Body of pancreas (tissue), 4 donors: ENCODE results near the gene GPR141. TPM values are rescaled to one million over a fixed set of nuclear protein-coding genes. Genes with fewer than 3 reads are reported as not detected.
A peak's percentile ranks its signal among the peaks of the same experiment; 100 is the strongest.

Experiments
- ATAC-seq: fragments of 150-250 bp; one replicate; pipeline ENCODE4 v1.9.1; 2016
- DNase-seq, 4 donors: peaks; one replicate each; pipeline ENCODE4 v3.0.0-alpha.2; 2019
- H3K27ac ChIP-seq, 4 donors: fragments of 200-600 bp; sonication (generic); 1 replicate in 3 of 4; 2 replicates in 1 of 4; pipeline versions ENCODE4 v1.5.1 to v1.6.1; 2016 to 2019; ENCODE audit warnings: mild to moderate bottlenecking in 1 of 4, mixed read lengths in 1 of 4, moderate library complexity in 1 of 4
- H3K27me3 ChIP-seq, 2 donors: fragments of 200-600 bp; sonication (generic); one replicate each; pipeline ENCODE4 v1.6.0; 2016; ENCODE audit warnings: mild to moderate bottlenecking in 1 of 2
- H3K36me3 ChIP-seq, 2 donors: fragments of 200-600 bp; sonication (generic); replicated peaks in 1 of 2; 2 replicates each; pipeline ENCODE4 v1.5.1; 2016; ENCODE audit warnings: low read depth in 2 of 2; ENCODE audit not compliant: insufficient read depth in 1 of 2
- H3K4me1 ChIP-seq: fragments of 200-600 bp; sonication (generic); one replicate; pipeline ENCODE4 v1.6.0; 2016
- H3K4me3 ChIP-seq, 2 donors: fragments of 200-600 bp; sonication (generic); 1 replicate in 1 of 2; 2 replicates in 1 of 2; pipeline ENCODE4 v1.5.1; 2016 to 2019
- H3K9me3 ChIP-seq, 3 donors: fragments of 200-600 bp; sonication (generic); 1 replicate in 2 of 3; 2 replicates in 1 of 3; pipeline ENCODE4 v1.5.1; 2016
- CTCF ChIP-seq, 7 experiments: fragments of 450-650 bp in 4 of 7; fragments of 200-600 bp in 3 of 7; sonication (generic) in 3 of 7; IDR thresholded peaks; one replicate each; pipeline ENCODE4 v1.5.1; 2016 to 2019; ENCODE audit warnings: antibody characterized with exemption in 7 of 7
- POLR2A ChIP-seq, 3 donors: fragments of 450-650 bp; IDR thresholded peaks; one replicate each; pipeline ENCODE4 v1.6.1; 2016; ENCODE audit warnings: antibody characterized with exemption in 3 of 3, mild to moderate bottlenecking in 2 of 3
- WGBS, 2 donors: methylation state at CpG; one replicate each; pipeline ENCODE4 v1.1.5; 2017; 5-methylcytosine and 5-hydroxymethylcytosine counted together
- intact Hi-C: fragments of 100-400 bp; cut with DNase I; formaldehyde crosslinking; loops from one replicate; pipeline ENCODE4 v1.15.1; 2023
- total RNA-seq, 2 donors: library from RNA; depleted of rRNA; stranded (reverse); fragments of >200 nt; gene quantifications; one replicate each; pipeline ENCODE4 v1.1.0, GENCODE V29; 2016

The GPR141 gene
- total RNA-seq, result 1 to 10 TPM in 1 of 2 donors, not detected in 1; 6.3 TPM

- peak in 1 of 4 donors; percentile 42 for DNase-seq
- H3K27ac ChIP-seq, result peak within 1 kb of the TSS in 1 of 4 donors; percentile 7
- H3K36me3 ChIP-seq, result no peaks in the 10 kb centered on the region
- TF ChIP-seq POLR2A (IDR thresholded peaks at IDR 0.05) (no peak), CTCF (IDR thresholded peaks at IDR 0.05) (no peak)
- 42 to 53% methylated on average over 2 of the region's 2 CpGs for WGBS, 2 donors
- no peak within 1 kb of the TSS for H3K4me3 ChIP-seq
- intact Hi-C loops, result no loop called here
- no peaks in the 10 kb centered on the region for H3K4me1 ChIP-seq
- no peaks in the 10 kb centered on the region for H3K9me3 ChIP-seq
- ATAC-seq, result no peak
- no peaks in the 10 kb centered on the region for H3K27me3 ChIP-seq
These were observed at the start of gene GPR141 for GRCh38 chr7:37683246-37684120. GPR141 (plus strand) TSS chr7:37683766; CDS start chr7:37740394, 56,628 bp downstream.

DNA sequence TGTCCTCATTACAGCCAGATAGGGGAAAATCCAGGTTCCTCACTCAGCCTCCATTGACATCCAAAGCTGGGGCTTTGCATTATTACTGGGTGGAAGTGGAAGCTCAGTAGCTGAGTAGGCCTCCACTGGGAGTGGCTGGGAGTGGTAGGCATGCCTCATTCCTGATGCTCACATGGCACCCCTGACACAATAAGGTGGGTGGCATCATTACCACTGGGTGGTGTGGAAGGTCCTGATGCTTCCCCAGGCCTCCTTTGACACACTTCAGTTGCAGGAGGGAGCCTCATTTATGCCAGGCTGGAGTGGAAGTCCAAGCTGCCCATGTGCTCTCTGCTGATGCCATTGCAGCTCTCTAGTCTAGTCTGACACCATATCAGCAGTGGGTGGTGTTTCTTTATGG lies 48.2 kb upstream of the GPR141 start:
- DNase-seq (no peak), ATAC-seq (no peak)
- TF ChIP-seq CTCF (IDR thresholded peaks at IDR 0.05) (no peak), POLR2A (IDR thresholded peaks at IDR 0.05) (no peak)

GRCh38 chr7:37642028-37642540 lies 41.5 kb upstream of the GPR141 start:
- DNase-seq (no peak), ATAC-seq (no peak)
- Histone ChIP-seq H3K36me3 (no peaks in the 10 kb centered on the region), H3K27me3 (no peaks in the 10 kb centered on the region), H3K27ac (no peak overlapping the region), H3K4me3 (no peak overlapping the region), H3K9me3 (no peaks in the 10 kb centered on the region), H3K4me1 (no peaks in the 10 kb centered on the region)
- 70 to 90% methylated on average over 6 of the region's 6 CpGs for WGBS, 2 donors
- TF ChIP-seq POLR2A (IDR thresholded peaks at IDR 0.05) (no peak), CTCF (IDR thresholded peaks at IDR 0.05) (no peak)
- intact Hi-C loops, result no loop called here

More for the DNA sequence above, 48.2 kb upstream of the GPR141 start:
- H3K36me3 ChIP-seq, result no peaks in the 10 kb centered on the region
- no peak overlapping the region for H3K27ac ChIP-seq
- no peaks in the 10 kb centered on the region for H3K9me3 ChIP-seq
- no peaks in the 10 kb centered on the region for H3K4me1 ChIP-seq
- intact Hi-C loops, result no loop called here
- H3K27me3 ChIP-seq, result no peaks in the 10 kb centered on the region
- H3K4me3 ChIP-seq, result no peak overlapping the region

- no peaks in the 10 kb centered on the region for H3K27me3 ChIP-seq
- WGBS, 2 donors, result 68 to 87% methylated on average over 1 of the region's 1 CpG
- DNase-seq, result no peak
These were observed 39.7 kb upstream of the GPR141 start for GRCh38 chr7:37643876-37644275.

More at GRCh38 chr7:37643876-37644275, 39.7 kb upstream of the GPR141 start:
- TF ChIP-seq CTCF (IDR thresholded peaks at IDR 0.05) (no peak), POLR2A (IDR thresholded peaks at IDR 0.05) (no peak)
- ATAC-seq, result no peak
- H3K4me3 ChIP-seq, result no peak overlapping the region
- intact Hi-C loops, result no loop called here
- no peaks in the 10 kb centered on the region for H3K9me3 ChIP-seq
- no peaks in the 10 kb centered on the region for H3K4me1 ChIP-seq
- H3K36me3 ChIP-seq, result no peaks in the 10 kb centered on the region
- no peak overlapping the region for H3K27ac ChIP-seq
